A673 (cell line): ENCODE measurements around the gene PCBP2. TPM values are rescaled to one million over a fixed set of nuclear protein-coding genes. Genes with fewer than 3 reads are reported as not detected.

Experiments used
- BruUV-seq: library from RNA; stranded (reverse); fragments of 400-500 nt; replicated peaks from 2 replicates; lab custom pipeline; 2021; lab: Mats Ljungman, UMichigan
- CTCF ChIA-PET: fragments of 300-600 bp; sonication (Branson Sonifier 250); formaldehyde crosslinking; loops from one replicate; lab custom pipeline; 2022; ENCODE audit warnings: antibody characterized with exemption; lab: Charles Lee
- POLR2A ChIA-PET: fragments of 300-600 bp; sonication (Branson Sonifier 250); formaldehyde crosslinking; loops from one replicate; lab custom pipeline; 2022; ENCODE audit warnings: antibody characterized with exemption; ENCODE audit not compliant: low non-redundant PET; lab: Charles Lee
- DNase-seq: peaks from one replicate; pipeline ENCODE4 v3.0.0-alpha.2; 2015; ENCODE audit warnings: low spot score
- H3K27ac ChIP-seq: fragments of 200-600 bp; sonication (generic); 2 replicates; pipeline ENCODE4 v1.5.1; 2016; ENCODE audit warnings: mixed run types, low read depth, mild to moderate bottlenecking, mixed read lengths, antibody characterized with exemption, low read length; ENCODE audit not compliant: poor library complexity, severe bottlenecking
- H3K27me3 ChIP-seq: fragments of 200-600 bp; sonication (generic); replicated peaks from 2 replicates; pipeline ENCODE4 v1.6.1; 2017; ENCODE audit warnings: mixed run types, low read depth, mild to moderate bottlenecking, mixed read lengths, antibody characterized with exemption, low read length; ENCODE audit not compliant: insufficient read depth, poor library complexity
- H3K36me3 ChIP-seq: fragments of 200-600 bp; sonication (generic); 2 replicates; pipeline ENCODE4 v1.6.1; 2016; ENCODE audit warnings: mixed run types, mild to moderate bottlenecking, mixed read lengths, antibody characterized with exemption, low read length; ENCODE audit not compliant: insufficient read depth, poor library complexity, severe bottlenecking
- H3K4me1 ChIP-seq: fragments of 200-600 bp; sonication (generic); 2 replicates; pipeline ENCODE4 v1.6.1; 2017; ENCODE audit warnings: mixed run types, mild to moderate bottlenecking, mixed read lengths, antibody characterized with exemption, low read length; ENCODE audit not compliant: insufficient read depth, poor library complexity, severe bottlenecking
- H3K4me3 ChIP-seq: fragments of 200-600 bp; sonication (generic); 2 replicates; pipeline ENCODE4 v1.5.1; 2016; ENCODE audit warnings: low read depth, mixed run types, mild to moderate bottlenecking, mixed read lengths, low read length; ENCODE audit not compliant: poor library complexity, severe bottlenecking
- H3K9me3 ChIP-seq: fragments of 200-600 bp; sonication (generic); 2 replicates; pipeline ENCODE4 v1.6.1; 2016; ENCODE audit warnings: mixed run types, low read depth, mild to moderate bottlenecking, mixed read lengths, antibody characterized with exemption, low read length; ENCODE audit not compliant: poor library complexity, severe bottlenecking
- EZH2 ChIP-seq: fragments of 200-600 bp; sonication (generic); IDR thresholded peaks from 2 replicates; pipeline ENCODE4 v1.6.1; 2017; ENCODE audit warnings: borderline replicate concordance, low read depth, mild to moderate bottlenecking, mixed read lengths, antibody characterized with exemption, low read length; ENCODE audit not compliant: poor library complexity, severe bottlenecking
- intact Hi-C: fragments of 100-400 bp; cut with micrococcal nuclease; formaldehyde crosslinking; loops from one replicate; pipeline ENCODE4 v1.10.0; 2022; ENCODE audit not compliant: unreplicated experiment
- total RNA-seq: library from RNA; stranded (reverse); gene quantifications from 2 replicates; pipeline ENCODE4 v1.2.3, GENCODE V29; 2021
- TF ChIP-seq, protein P1 (sequence below): fragments of 300-800, 200-600 bp; sonication (generic); conservative IDR thresholded peaks from 2 replicates; pipeline ENCODE4 v1.5.1; 2017; ENCODE audit warnings: low read depth, mild to moderate bottlenecking, antibody characterized with exemption, low read length, moderate library complexity, mixed read lengths

The PCBP2 gene
- total RNA-seq, 1 experiment from 2014 or later = 1,215 TPM

DNA sequence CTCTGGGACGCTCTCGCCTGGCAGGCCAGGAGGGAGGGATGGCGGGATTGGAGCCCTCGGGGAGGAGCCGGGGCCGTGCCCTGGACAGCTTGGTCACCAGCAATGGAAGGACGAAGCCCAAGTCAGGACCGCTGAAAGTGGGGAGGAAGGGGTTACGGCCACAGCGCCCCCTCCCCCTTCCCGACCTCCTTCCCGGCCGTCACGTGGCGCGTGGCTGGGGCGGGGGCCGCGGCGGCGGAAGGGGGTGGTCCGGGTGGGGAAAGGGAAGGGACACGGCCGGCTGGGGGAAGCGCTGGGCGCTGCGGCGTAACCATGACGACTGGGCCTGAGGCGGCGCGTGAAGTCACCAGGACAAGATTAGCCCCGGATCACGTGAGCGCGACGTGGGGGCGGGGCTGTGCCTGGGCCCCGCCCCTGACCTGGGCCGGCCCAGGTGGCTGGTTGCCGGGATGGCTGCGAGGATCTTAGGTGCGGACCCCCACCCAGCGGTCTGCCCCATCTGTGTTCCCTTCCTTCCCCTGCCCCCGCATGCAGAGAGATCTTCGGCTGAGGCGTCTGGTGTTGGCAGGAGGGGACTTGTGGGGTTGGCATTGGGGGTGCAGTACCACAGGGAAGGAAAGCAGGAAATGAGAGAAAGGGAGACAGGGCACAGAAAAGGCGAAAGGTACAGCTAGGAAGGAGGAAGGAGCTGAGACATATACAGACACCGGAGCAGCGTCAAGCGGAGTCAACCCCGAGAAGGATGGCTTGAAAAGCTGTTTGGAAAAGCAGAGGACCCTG lies 41.1 kb downstream of the PCBP2 start:
- BruUV-seq = no TSS peak
- Histone ChIP-seq H3K4me1 (peaks cover 17% of the 10 kb centered on the region), H3K27me3 (no peaks in the 10 kb centered on the region), H3K9me3 (no peaks in the 10 kb centered on the region), H3K27ac (peak overlapping the region; percentile 80), H3K4me3 (peak overlapping the region; percentile 64), H3K36me3 (no peaks in the 10 kb centered on the region)
- intact Hi-C loops = no loop called here
- peak; percentile 92 for DNase-seq
- TF ChIP-seq EZH2 = no peak
- TF ChIP-seq, protein P1, sequence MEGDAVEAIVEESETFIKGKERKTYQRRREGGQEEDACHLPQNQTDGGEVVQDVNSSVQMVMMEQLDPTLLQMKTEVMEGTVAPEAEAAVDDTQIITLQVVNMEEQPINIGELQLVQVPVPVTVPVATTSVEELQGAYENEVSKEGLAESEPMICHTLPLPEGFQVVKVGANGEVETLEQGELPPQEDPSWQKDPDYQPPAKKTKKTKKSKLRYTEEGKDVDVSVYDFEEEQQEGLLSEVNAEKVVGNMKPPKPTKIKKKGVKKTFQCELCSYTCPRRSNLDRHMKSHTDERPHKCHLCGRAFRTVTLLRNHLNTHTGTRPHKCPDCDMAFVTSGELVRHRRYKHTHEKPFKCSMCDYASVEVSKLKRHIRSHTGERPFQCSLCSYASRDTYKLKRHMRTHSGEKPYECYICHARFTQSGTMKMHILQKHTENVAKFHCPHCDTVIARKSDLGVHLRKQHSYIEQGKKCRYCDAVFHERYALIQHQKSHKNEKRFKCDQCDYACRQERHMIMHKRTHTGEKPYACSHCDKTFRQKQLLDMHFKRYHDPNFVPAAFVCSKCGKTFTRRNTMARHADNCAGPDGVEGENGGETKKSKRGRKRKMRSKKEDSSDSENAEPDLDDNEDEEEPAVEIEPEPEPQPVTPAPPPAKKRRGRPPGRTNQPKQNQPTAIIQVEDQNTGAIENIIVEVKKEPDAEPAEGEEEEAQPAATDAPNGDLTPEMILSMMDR = no peak
- ChIA-PET CTCF (no interaction called here), POLR2A (no interaction called here)

DNA sequence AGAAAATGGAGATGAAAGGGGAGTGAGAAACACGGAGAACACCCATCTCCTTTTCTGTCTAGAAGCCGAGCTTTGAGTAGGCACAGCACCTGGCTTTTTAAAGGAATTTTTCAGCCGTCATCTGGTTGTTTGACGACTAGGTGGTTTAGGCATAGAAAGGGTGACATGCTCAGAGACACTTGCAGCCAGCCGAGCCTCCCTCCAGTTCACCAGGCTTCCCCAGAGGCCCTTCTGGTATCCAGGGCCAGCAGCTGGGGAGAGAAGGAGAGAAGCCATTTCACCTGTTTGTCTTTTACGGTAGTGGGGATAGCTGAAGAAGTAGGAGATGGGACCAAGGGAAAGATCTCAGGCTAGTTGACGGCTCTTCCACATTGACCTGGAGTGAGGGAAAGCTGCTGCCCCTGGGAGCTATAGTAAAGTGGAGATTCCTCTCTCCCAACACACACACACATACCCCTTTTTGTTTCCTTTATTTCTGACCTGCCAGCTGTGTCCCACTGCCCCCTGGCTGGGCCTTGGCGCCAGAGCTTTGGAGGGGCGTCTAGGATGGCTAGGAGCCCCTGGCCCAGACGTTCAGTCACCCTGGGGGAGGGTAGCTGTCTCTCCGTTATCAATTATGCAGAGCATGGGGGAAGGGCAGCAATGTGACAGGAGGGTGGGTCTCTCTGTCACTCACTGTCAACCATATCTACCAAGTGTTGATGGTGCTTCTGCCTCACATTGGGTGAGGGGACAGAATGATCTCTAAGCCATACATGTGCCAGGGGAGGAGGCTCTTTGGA lies 41.9 kb downstream of the PCBP2 start:
- no peaks in the 10 kb centered on the region for H3K27me3 ChIP-seq

More for the DNA sequence above, 41.9 kb downstream of the PCBP2 start:
- H3K27ac ChIP-seq = peak overlapping the region; percentile 80
- no peak for TF ChIP-seq EZH2
- TF ChIP-seq, protein P1 = no peak
- no TSS peak for BruUV-seq
- H3K4me3 ChIP-seq = peak overlapping the region; percentile 64
- ChIA-PET CTCF (no interaction called here), POLR2A (no interaction called here)
- no peak for DNase-seq
- H3K9me3 ChIP-seq = no peaks in the 10 kb centered on the region
- intact Hi-C loops = no loop called here
- no peaks in the 10 kb centered on the region for H3K36me3 ChIP-seq
- H3K4me1 ChIP-seq = peaks cover 24% of the 10 kb centered on the region
